WI38 (cell line): ENCODE data around the gene GLRB.
"Not testable (repeated sequence)": the region's sequence is repeated elsewhere in the genome, so short reads cannot be mapped to it uniquely, and the experiment has no call there.

ENCODE experiments used
- H3K4me3 ChIP-seq: 2 replicates; pipeline ENCODE4 v1.5.1; 2011; ENCODE audit warnings: low read depth, mild to moderate bottlenecking, control low read depth, low read length
- CTCF ChIP-seq: IDR thresholded peaks from 2 replicates; pipeline ENCODE4 v1.5.1; 2012; ENCODE audit warnings: low read depth, mild to moderate bottlenecking, control low read depth, low read length

Gene GLRB

GRCh38 chr4:157172011-157172410 lies 96.1 kb downstream of the GLRB start:
- H3K4me3 ChIP-seq = no peak overlapping the region
- TF ChIP-seq CTCF = no peak

- H3K4me3 ChIP-seq = not testable (repeated sequence)
Observed at GRCh38 chr4:157180268-157180667, 104.3 kb downstream of the GLRB start.

GRCh38 chr4:157184300-157184699 lies 108.3 kb downstream of the GLRB start:
- TF ChIP-seq CTCF = no peak
- no peak overlapping the region for H3K4me3 ChIP-seq

- no peak overlapping the region for H3K4me3 ChIP-seq
- no peak for TF ChIP-seq CTCF
Observed at GRCh38 chr4:157185363-157185762, 109.4 kb downstream of the GLRB start.

- H3K4me3 ChIP-seq = no peak overlapping the region
- TF ChIP-seq CTCF = no peak
Observed at GRCh38 chr4:157195374-157195773, 119.4 kb downstream of the GLRB start.

- no peak overlapping the region for H3K4me3 ChIP-seq
- no peak for TF ChIP-seq CTCF
Observed at GRCh38 chr4:157196046-157196445, 120.1 kb downstream of the GLRB start.

GRCh38 chr4:157204634-157205244 lies 128.8 kb downstream of the GLRB start:
- peak; percentile 65 for TF ChIP-seq CTCF
- no peak overlapping the region for H3K4me3 ChIP-seq

GRCh38 chr4:157217708-157218107 lies 141.8 kb downstream of the GLRB start:
- TF ChIP-seq CTCF = peak; percentile 32; the same call in 1 of the 2 replicates
- no peak overlapping the region for H3K4me3 ChIP-seq
